ENCODE measurements around the gene BLM. TPM values are rescaled to one million over a fixed set of nuclear protein-coding genes. Genes with fewer than 3 reads are reported as not detected.
A peak's percentile ranks its signal among the peaks of the same experiment; 100 is the strongest.

The BLM gene
- total RNA-seq, 1 experiment from 2014 or later = 41.3 TPM

GRCh38 chr15:90814191-90814821, 97.2 kb downstream of the BLM start:
- WGBS (ENCODE audit: extremely low coverage, insufficient read length, low lambda C conversion rate) = no CpG with 5 or more reads among the region's 13 CpGs
- H2AFZ ChIP-seq (ENCODE audit: low read length) = no peak overlapping the region

More at GRCh38 chr15:90814191-90814821, 97.2 kb downstream of the BLM start:
- Histone ChIP-seq H3K23ac (ENCODE audit: insufficient read length, low read depth, low read length) (no peak overlapping the region), H2BK20ac (ENCODE audit: low read depth, low read length, poor library complexity, severe bottlenecking) (no peak overlapping the region), H3K14ac (ENCODE audit: insufficient read depth, low read length) (no peak overlapping the region; the same call in 1 of the 2 replicates), H3K9me3 (ENCODE audit: control insufficient read depth, low read depth, low read length) (no peaks in the 10 kb centered on the region), H4K5ac (ENCODE audit: insufficient read length, low read depth, low read length) (no peak overlapping the region), H2BK120ac (ENCODE audit: low read depth, low read length, poor library complexity, severe bottlenecking) (no peak overlapping the region), H2BK12ac (ENCODE audit: insufficient read length, low read depth, low read length) (no peak overlapping the region), H2BK15ac (ENCODE audit: low read depth, low read length) (no peak overlapping the region), H3K4me2 (ENCODE audit: insufficient read depth, insufficient read length, low read length) (no peak overlapping the region), H3K79me2 (ENCODE audit: insufficient read depth, low read length) (no peaks in the 10 kb centered on the region), H3K56ac (ENCODE audit: insufficient read length, low read depth, low read length) (no peak overlapping the region), H3K79me1 (ENCODE audit: insufficient read depth, low read depth, low read length, poor library complexity, severe bottlenecking) (no peaks in the 10 kb centered on the region), H3K27me3 (ENCODE audit: insufficient read depth, low read length) (no peaks in the 10 kb centered on the region), H3K4me1 (ENCODE audit: insufficient read depth, low read length) (no peaks in the 10 kb centered on the region; the same call in 1 of the 2 replicates), H3K18ac (ENCODE audit: insufficient read length, low read depth, low read length) (no peak overlapping the region), H3T11ph (ENCODE audit: low read length) (no peak overlapping the region), H3K9ac (ENCODE audit: extremely low read depth, insufficient read length, low read length) (no peak overlapping the region), H2AK5ac (ENCODE audit: insufficient read length, low read length) (no peak overlapping the region), H2BK5ac (ENCODE audit: insufficient read length, low read length) (no peak overlapping the region), H4K20me1 (ENCODE audit: control insufficient read depth, insufficient read depth, insufficient read length) (no peaks in the 10 kb centered on the region), H3K23me2 (ENCODE audit: insufficient read length, low read depth, low read length, poor library complexity, severe bottlenecking) (no peaks in the 10 kb centered on the region), H3K27ac (ENCODE audit: insufficient read length, low read depth, low read length) (no peak overlapping the region), H4K8ac (replicated peaks; ENCODE audit: insufficient read length, low read depth, low read length) (no peak overlapping the region), H3K4ac (ENCODE audit: low read depth, low read length) (no peak overlapping the region), H4K91ac (ENCODE audit: insufficient read length, low read depth, low read length) (no peak overlapping the region)
- no peak for DNase-seq
- Mint-ChIP-seq H3K9me3 (no peaks in the 10 kb centered on the region), H3K27ac (peak overlapping the region in 2 of 3 experiments; percentile 67 to 98; a peak in 4 of 7 replicates), H3K36me3 (ENCODE audit: insufficient read depth in 1 of 3, low read depth in 3 of 3) (peaks cover 10 to 55% (median 48%) of the 10 kb centered on the region in 3 experiments; a peak in 6 of 7 replicates), H3K4me1 (peaks cover 39 to 55% of the 10 kb centered on the region in 2 experiments), H3K4me3 (peak overlapping the region in 1 of 2 experiments; percentile 32; a peak in 1 of 5 replicates), H3K27me3 (ENCODE audit: low read depth) (no peaks in the 10 kb centered on the region)
- TF ChIP-seq, protein P1, sequence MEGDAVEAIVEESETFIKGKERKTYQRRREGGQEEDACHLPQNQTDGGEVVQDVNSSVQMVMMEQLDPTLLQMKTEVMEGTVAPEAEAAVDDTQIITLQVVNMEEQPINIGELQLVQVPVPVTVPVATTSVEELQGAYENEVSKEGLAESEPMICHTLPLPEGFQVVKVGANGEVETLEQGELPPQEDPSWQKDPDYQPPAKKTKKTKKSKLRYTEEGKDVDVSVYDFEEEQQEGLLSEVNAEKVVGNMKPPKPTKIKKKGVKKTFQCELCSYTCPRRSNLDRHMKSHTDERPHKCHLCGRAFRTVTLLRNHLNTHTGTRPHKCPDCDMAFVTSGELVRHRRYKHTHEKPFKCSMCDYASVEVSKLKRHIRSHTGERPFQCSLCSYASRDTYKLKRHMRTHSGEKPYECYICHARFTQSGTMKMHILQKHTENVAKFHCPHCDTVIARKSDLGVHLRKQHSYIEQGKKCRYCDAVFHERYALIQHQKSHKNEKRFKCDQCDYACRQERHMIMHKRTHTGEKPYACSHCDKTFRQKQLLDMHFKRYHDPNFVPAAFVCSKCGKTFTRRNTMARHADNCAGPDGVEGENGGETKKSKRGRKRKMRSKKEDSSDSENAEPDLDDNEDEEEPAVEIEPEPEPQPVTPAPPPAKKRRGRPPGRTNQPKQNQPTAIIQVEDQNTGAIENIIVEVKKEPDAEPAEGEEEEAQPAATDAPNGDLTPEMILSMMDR (conservative IDR thresholded peaks at IDR 0.05) = no peak

Measured in H9 (cell line).